K562 (cell line): ENCODE data around the gene GALNT17. TPM values are rescaled to one million over a fixed set of nuclear protein-coding genes. Genes with fewer than 3 reads are reported as not detected.

ENCODE experiments used
- ATAC-seq: fragments of 200-7000 bp; cut with Tn5 transposase; 3 replicates; pipeline ENCODE4 v1.9.1; 2020; ENCODE audit warnings: moderate library complexity
- BruUV-seq: library from RNA; stranded (reverse); fragments of 400-500 nt; replicated peaks from 2 replicates; lab custom pipeline; 2021; lab: Mats Ljungman, UMichigan
- CTCF ChIA-PET: fragments of 300-600 bp; formaldehyde crosslinking; extraction: SDS; loops from one replicate; lab custom pipeline; 2021; ENCODE audit warnings: low intra/inter-chr PET ratio; lab: Yijun Ruan, JAX
- POLR2A ChIA-PET: fragments of 300-600, 350-650 bp; sonication (Branson Sonifier 250); formaldehyde crosslinking; extraction: SDS; loops from one replicate; lab custom pipeline; 2021; ENCODE audit warnings: antibody characterized with exemption, inconsistent platforms; lab: Yijun Ruan, JAX
- DNase-seq, 4 experiments: peaks; one replicate each; pipeline versions ENCODE4 v3.0.0 to v3.0.0-alpha.2; 2011 to 2018; ENCODE audit warnings: low spot score in 3 of 4, mixed read lengths in 3 of 4; ENCODE audit errors: extremely low read depth in 1 of 4
- FAIRE-seq: peaks from 2 replicates; lab custom pipeline; 2011; peaks lifted over from hg19 to GRCh38; lab: Jason Lieb, UNC
- H2AFZ ChIP-seq: 2 replicates; pipeline ENCODE4 v1.6.0; 2011; ENCODE audit warnings: low read depth, low read length, control low read depth, inconsistent platforms
- H3K27ac ChIP-seq: fragments of 200-600 bp; 3 replicates; pipeline ENCODE4 v1.8.0; 2011; ENCODE audit warnings: low read depth, mild to moderate bottlenecking, control low read depth, inconsistent platforms, low read length, moderate library complexity, mixed read lengths; ENCODE audit errors: extremely low read depth
- H3K27me3 ChIP-seq, 2 experiments: fragments of 300-600 bp in 1 of 2; 2 replicates in 1 of 2; 3 replicates in 1 of 2; pipeline versions ENCODE4 v1.6.0 to v1.8.0; 2011; ENCODE audit warnings: inconsistent platforms in 2 of 2, low read length in 2 of 2, mild to moderate bottlenecking in 1 of 2, mixed read lengths in 1 of 2, moderate library complexity in 1 of 2; ENCODE audit not compliant: control insufficient read depth in 2 of 2, insufficient read depth in 2 of 2
- H3K36me3 ChIP-seq: fragments of 300-600 bp; 3 replicates; pipeline ENCODE4 v1.8.0; 2011; ENCODE audit warnings: mild to moderate bottlenecking, low read length, inconsistent platforms; ENCODE audit not compliant: control insufficient read depth, insufficient read depth
- H3K4me1 ChIP-seq, 2 experiments: fragments of 200-600 bp in 1 of 2; replicated peaks in 1 of 2; 2 replicates in 1 of 2; 3 replicates in 1 of 2; pipeline versions ENCODE4 v1.5.1 to v1.8.0; 2011; ENCODE audit warnings: inconsistent platforms in 2 of 2, low read length in 2 of 2, mild to moderate bottlenecking in 1 of 2, mixed read lengths in 1 of 2, moderate library complexity in 1 of 2; ENCODE audit not compliant: control insufficient read depth in 2 of 2, insufficient read depth in 2 of 2
- H3K4me2 ChIP-seq: 2 replicates; pipeline ENCODE4 v1.6.1; 2011; ENCODE audit warnings: low read length, control low read depth, inconsistent platforms, mixed read lengths; ENCODE audit not compliant: insufficient read depth
- H3K4me3 ChIP-seq: fragments of 200-600 bp; sonication (generic), shearing (Covaris generic); 2 replicates; pipeline ENCODE4 v1.5.1; 2016; ENCODE audit warnings: control low read depth, inconsistent platforms
- H3K79me2 ChIP-seq: fragments of 200-600 bp; 3 replicates; pipeline ENCODE4 v1.8.0; 2011; ENCODE audit warnings: low read length, inconsistent platforms; ENCODE audit not compliant: control insufficient read depth, insufficient read depth
- H3K9ac ChIP-seq, 2 experiments: 2 replicates each; pipeline versions ENCODE4 v1.6.0 to v1.6.1; 2011; ENCODE audit warnings: low read depth in 2 of 2, low read length in 2 of 2, control low read depth in 1 of 2, inconsistent platforms in 1 of 2, mild to moderate bottlenecking in 1 of 2, mixed read lengths in 1 of 2; ENCODE audit not compliant: insufficient read depth in 1 of 2
- H3K9me1 ChIP-seq: one replicate; pipeline ENCODE4 v1.6.0; 2011; ENCODE audit warnings: inconsistent platforms, mild to moderate bottlenecking, low read length, moderate library complexity; ENCODE audit not compliant: control insufficient read depth, insufficient read depth
- H3K9me3 ChIP-seq: replicated peaks from 2 replicates; pipeline ENCODE4 v1.5.1; 2011; ENCODE audit warnings: low read depth, low read length, inconsistent platforms; ENCODE audit not compliant: control insufficient read depth, insufficient read depth
- H4K20me1 ChIP-seq: replicated peaks from 2 replicates; pipeline ENCODE4 v1.6.1; 2011; ENCODE audit warnings: low read length, inconsistent platforms, mixed read lengths; ENCODE audit not compliant: control insufficient read depth, insufficient read depth
- CHCHD3 ChIP-seq: fragments of 250-450 bp; sonication (Bioruptor Pico); IDR thresholded peaks from 2 replicates; pipeline ENCODE4 v2.1.2; 2022; ENCODE audit warnings: mild to moderate bottlenecking
- GTF3C2 ChIP-seq: IDR thresholded peaks from 3 replicates; pipeline ENCODE4 v1.6.1; 2011; ENCODE audit warnings: borderline replicate concordance, mild to moderate bottlenecking, moderate library complexity; ENCODE audit not compliant: insufficient read length; ENCODE audit errors: extremely low read depth
- HDAC8 ChIP-seq: fragments of 450-650 bp; IDR thresholded peaks from 2 replicates; pipeline ENCODE4 v1.6.1; 2016; ENCODE audit warnings: mild to moderate bottlenecking, missing genetic modification characterization, moderate library complexity, missing compliant biosample characterization
- JUND ChIP-seq, 2 experiments: IDR thresholded peaks; 2 replicates in 1 of 2; 3 replicates in 1 of 2; pipeline ENCODE4 v1.6.1; 2011; ENCODE audit warnings: borderline replicate concordance in 2 of 2, low read depth in 2 of 2, low read length in 2 of 2, improper control_type of control experiment in 1 of 2, missing biosample characterization in 1 of 2, missing genetic modification characterization in 1 of 2, missing genetic modification reagents in 1 of 2
- MIER1 ChIP-seq: fragments of 450-650 bp; IDR thresholded peaks from 2 replicates; pipeline ENCODE4 v1.6.1; 2016; ENCODE audit warnings: antibody characterized with exemption, mild to moderate bottlenecking, low read depth
- NR0B1 ChIP-seq: fragments of 450-650 bp; IDR thresholded peaks from one replicate; pipeline ENCODE4 v1.6.1; 2018; ENCODE audit warnings: mild to moderate bottlenecking, moderate library complexity; ENCODE audit not compliant: partially characterized antibody
- PBX2 ChIP-seq, 2 experiments: IDR thresholded peaks in 1 of 2; conservative IDR thresholded peaks in 1 of 2; 2 replicates each; pipeline ENCODE4 v1.6.1; 2016; ENCODE audit warnings: low read depth in 2 of 2, mild to moderate bottlenecking in 1 of 2, missing compliant biosample characterization in 1 of 2, missing genetic modification characterization in 1 of 2, moderate library complexity in 1 of 2
- POLR3A ChIP-seq: IDR thresholded peaks from 2 replicates; pipeline ENCODE4 v1.6.1; 2011; ENCODE audit warnings: borderline replicate concordance, mild to moderate bottlenecking, moderate library complexity; ENCODE audit not compliant: insufficient read length, insufficient read depth; ENCODE audit errors: extremely low read depth
- SUPT5H ChIP-seq: fragments of 450-650 bp; IDR thresholded peaks from 2 replicates; pipeline ENCODE4 v1.6.1; 2016
- TCF3 ChIP-seq: sonication (generic); formaldehyde crosslinking; IDR thresholded peaks from 2 replicates; pipeline ENCODE4 v1.4.0; 2020; ENCODE audit warnings: mild to moderate bottlenecking, missing genetic modification reagents
- THRAP3 ChIP-seq: fragments of 450-650 bp; IDR thresholded peaks from 2 replicates; pipeline ENCODE4 v1.6.1; 2016; ENCODE audit warnings: mild to moderate bottlenecking, inconsistent platforms, borderline replicate concordance
- ZBTB1 ChIP-seq: sonication (generic); formaldehyde crosslinking; IDR thresholded peaks from 2 replicates; pipeline ENCODE4 v1.8.1; 2023; ENCODE audit warnings: missing genetic modification reagents, low read depth, mild to moderate bottlenecking, borderline replicate concordance
- ZNF232 ChIP-seq: sonication (generic); formaldehyde crosslinking; IDR thresholded peaks from 2 replicates; pipeline ENCODE4 v1.8.0; 2022; ENCODE audit warnings: mild to moderate bottlenecking, missing genetic modification reagents
- ZNF316 ChIP-seq: fragments of 450-650 bp; IDR thresholded peaks from 2 replicates; pipeline ENCODE4 v1.6.1; 2016
- WGBS: fragments of 100-300 bp; shearing (Covaris generic); methylation state at CpG from one replicate; pipeline ENCODE4 v1.1.6; 2016; ENCODE audit warnings: low coverage, mixed read lengths; ENCODE audit not compliant: insufficient coverage; ENCODE audit errors: missing lambda C conversion rate; 5-methylcytosine and 5-hydroxymethylcytosine counted together
- in situ Hi-C: fragments of 300-500 bp; cut with MboI; formaldehyde crosslinking; loops from 4 replicates; pipeline ENCODE4 v1.15.0; 2018; ENCODE audit warnings: inconsistent platforms, mixed read lengths
- intact Hi-C: fragments of 100-400 bp; cut with micrococcal nuclease; formaldehyde crosslinking; loops from 2 replicates; pipeline ENCODE4 v1.14.2; 2022
- polyA plus RNA-seq, 8 experiments: library from polyadenylated mRNA; depleted of rRNA in 4 of 8; stranded (reverse) in 5 of 8; unstranded in 3 of 8; fragments of >200 nt; fragmentation: Nextera tagmentation in 2 of 8; fragmentation: Illumina TruSeq in 1 of 8; extraction: Ambion mirVana in 2 of 8; extraction: Trizol in 1 of 8; gene quantifications; 2 replicates each; pipeline versions ENCODE4 v1.2.1 to v1.2.3, GENCODE V29; 2011 to 2014; ENCODE audit warnings: inconsistent platforms in 1 of 8, missing spikeins in 1 of 8
- total RNA-seq, 7 experiments: library from RNA; depleted of rRNA in 6 of 7; stranded (reverse); fragments of >200 nt in 6 of 7; fragmentation: Illumina TruSeq in 2 of 7; extraction: Trizol in 2 of 7; gene quantifications; 2 replicates each; pipeline versions ENCODE4 v1.2.1 to v1.2.3, GENCODE V29; 2011 to 2021; ENCODE audit warnings: low replicate concordance in 1 of 7

GALNT17 gene
- total and polyA plus RNA-seq, 9 of the 15 experiments (the other 6 are each of a cell fraction or from before 2014, with no cell fraction given): not detected

GRCh38 chr7:71132127-71132376, at the start of gene GALNT17 (continued):
- TF ChIP-seq HDAC8 (tag): no peak
- TF ChIP-seq SUPT5H: no peak
- TF ChIP-seq NR0B1: no peak
- TF ChIP-seq MIER1: no peak

- H3K9me3 ChIP-seq: no peaks in the 10 kb centered on the region
- no peak overlapping the region for H3K4me3 ChIP-seq
- intact Hi-C loops (no loop called here), in situ Hi-C loops (no loop called here)
- no peak overlapping the region for H2AFZ ChIP-seq
- WGBS: 0% methylated on average over 2 of the region's 2 CpGs
- no peaks in the 10 kb centered on the region for H3K4me1 ChIP-seq
- H4K20me1 ChIP-seq: no peaks in the 10 kb centered on the region
- POLR2A ChIA-PET: no interaction called here
- CTCF ChIA-PET: no interaction called here
- H3K79me2 ChIP-seq: no peaks in the 10 kb centered on the region
- no TSS peak for BruUV-seq
- no peaks in the 10 kb centered on the region; a peak in 1 of 5 replicates for H3K27me3 ChIP-seq
- FAIRE-seq: no peak
- H3K27ac ChIP-seq: no peak overlapping the region
- H3K4me2 ChIP-seq: no peak overlapping the region
- H3K9ac ChIP-seq: no peak overlapping the region
- no peaks in the 10 kb centered on the region for H3K36me3 ChIP-seq
- H3K9me1 ChIP-seq: no peaks in the 10 kb centered on the region
- no peak for TF ChIP-seq CHCHD3 (CRISPR knock-in tag)
- no peak for TF ChIP-seq ZBTB1 (CRISPR knock-in tag)
- no peak for TF ChIP-seq ZNF232
- TF ChIP-seq ZNF316: no peak
- TF ChIP-seq GTF3C2: no peak
- TF ChIP-seq PBX2 (CRISPR knock-in tag; IDR thresholded peaks at IDR 0.05; ENCODE audit: low read depth): no peak
- TF ChIP-seq PBX2 (tag; conservative IDR thresholded peaks at IDR 0.05; ENCODE audit: low read depth): no peak
- TF ChIP-seq POLR3A: no peak
- TF ChIP-seq THRAP3: no peak
- TF ChIP-seq TCF3 (CRISPR knock-in tag): no peak
- TF ChIP-seq JUND (IDR thresholded peaks at IDR 0.05; ENCODE audit: borderline replicate concordance, low read depth, low read length): no peak
- no peak for TF ChIP-seq JUND (tag; IDR thresholded peaks at IDR 0.05; ENCODE audit: borderline replicate concordance, low read depth, low read length)
- TF ChIP-seq, all 486 proteins: peak for 0
- DNase-seq: no peak
- no peak for ATAC-seq
Observed at GRCh38 chr7:71095266-71095860, 36.6 kb upstream of the GALNT17 start.
